ENCODE measurements around the gene TBX18. TPM values are rescaled to one million over a fixed set of nuclear protein-coding genes. Genes with fewer than 3 reads are reported as not detected.

TBX18 gene
- total RNA-seq, 1 donor from 2014 or later = 0.23 TPM

DNA sequence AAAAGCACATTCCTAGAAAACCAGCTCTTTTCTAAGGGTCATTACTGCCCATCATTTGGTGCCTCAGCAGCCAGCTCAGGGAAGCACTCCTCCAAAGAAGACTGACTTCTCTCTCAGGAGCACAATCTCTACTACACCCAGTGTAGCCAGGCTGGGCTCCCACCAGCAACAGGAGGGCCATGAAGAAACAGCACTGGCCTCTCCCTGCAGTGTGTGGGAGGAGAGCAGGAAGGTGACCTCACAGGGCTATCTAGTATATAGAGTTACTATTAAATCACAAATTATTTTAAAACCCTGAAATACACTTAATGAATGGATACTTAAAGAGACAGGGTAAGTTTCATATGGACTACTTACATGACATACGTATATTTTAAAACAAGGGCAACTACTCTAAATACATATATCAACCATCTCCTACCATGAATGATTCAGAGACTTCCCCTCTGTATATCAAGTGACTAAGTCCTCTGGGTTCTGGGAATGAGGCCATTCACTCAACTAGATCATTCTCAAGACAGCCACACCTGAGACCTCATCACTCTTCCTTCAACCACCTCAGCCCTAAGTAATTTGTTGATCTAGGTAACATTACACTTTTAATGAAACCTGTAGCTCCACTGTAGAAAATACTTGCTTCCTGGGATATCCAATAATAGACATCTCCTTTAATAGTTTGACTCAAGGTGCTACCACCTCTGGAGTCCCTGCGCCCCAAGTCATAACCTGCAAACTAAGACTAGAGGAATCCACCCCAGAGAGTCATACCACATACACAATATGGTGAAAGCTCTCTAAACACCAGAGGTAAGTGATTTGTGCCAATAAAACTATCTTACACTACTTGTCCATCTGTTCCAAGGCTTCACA, 25.2 kb downstream of the TBX18 start:
- H3K4me3 ChIP-seq (ENCODE audit: low read depth, low read length) = no peak overlapping the region
- DNase-seq (ENCODE audit: low read depth) = no peak
- TF ChIP-seq, protein P1, sequence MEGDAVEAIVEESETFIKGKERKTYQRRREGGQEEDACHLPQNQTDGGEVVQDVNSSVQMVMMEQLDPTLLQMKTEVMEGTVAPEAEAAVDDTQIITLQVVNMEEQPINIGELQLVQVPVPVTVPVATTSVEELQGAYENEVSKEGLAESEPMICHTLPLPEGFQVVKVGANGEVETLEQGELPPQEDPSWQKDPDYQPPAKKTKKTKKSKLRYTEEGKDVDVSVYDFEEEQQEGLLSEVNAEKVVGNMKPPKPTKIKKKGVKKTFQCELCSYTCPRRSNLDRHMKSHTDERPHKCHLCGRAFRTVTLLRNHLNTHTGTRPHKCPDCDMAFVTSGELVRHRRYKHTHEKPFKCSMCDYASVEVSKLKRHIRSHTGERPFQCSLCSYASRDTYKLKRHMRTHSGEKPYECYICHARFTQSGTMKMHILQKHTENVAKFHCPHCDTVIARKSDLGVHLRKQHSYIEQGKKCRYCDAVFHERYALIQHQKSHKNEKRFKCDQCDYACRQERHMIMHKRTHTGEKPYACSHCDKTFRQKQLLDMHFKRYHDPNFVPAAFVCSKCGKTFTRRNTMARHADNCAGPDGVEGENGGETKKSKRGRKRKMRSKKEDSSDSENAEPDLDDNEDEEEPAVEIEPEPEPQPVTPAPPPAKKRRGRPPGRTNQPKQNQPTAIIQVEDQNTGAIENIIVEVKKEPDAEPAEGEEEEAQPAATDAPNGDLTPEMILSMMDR (conservative IDR thresholded peaks at IDR 0.05; ENCODE audit: low read depth, low read length) = no peak

DNA sequence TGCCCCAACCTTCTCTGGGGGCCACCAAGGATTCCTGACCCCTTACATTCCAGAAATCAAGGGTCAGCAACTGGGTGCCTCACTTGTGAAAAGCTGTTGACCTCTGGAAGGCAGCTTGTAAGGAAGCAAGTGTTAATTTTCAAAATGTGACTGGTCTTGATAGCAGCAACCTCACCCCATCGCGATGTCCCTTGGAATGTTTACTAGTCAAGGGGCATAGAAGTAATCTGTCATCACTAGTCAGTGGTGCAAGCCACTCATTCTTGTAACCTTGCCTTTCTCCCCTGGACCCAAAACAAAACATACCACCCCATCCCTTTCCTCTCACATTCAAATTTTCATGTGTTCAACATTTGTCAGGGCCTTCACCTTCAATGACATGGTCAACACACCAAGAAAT, 30.5 kb downstream of the TBX18 start:
- no peak overlapping the region for H3K4me3 ChIP-seq (ENCODE audit: low read depth, low read length)
- no peak for DNase-seq (ENCODE audit: low read depth)
- TF ChIP-seq, protein P1 (conservative IDR thresholded peaks at IDR 0.05; ENCODE audit: low read depth, low read length) = no peak

DNA sequence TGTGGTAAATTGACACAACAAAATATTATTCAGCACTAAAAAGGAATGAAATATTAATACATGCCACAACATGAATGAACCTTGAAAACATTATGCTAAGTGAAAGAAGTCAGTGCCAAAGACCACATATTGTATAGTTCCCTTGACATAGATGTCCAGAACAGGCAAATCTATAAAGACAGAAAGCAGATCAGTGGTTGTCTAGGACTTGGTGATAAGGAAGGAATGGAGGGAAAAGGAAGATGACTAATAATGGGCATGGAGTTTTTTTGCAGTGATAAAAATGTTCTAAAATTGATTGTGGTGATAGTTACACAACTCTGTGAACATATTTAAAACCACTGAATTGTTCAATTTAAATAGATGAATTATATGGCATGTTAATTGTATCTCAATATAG, 32.5 kb downstream of the TBX18 start:
- no peak overlapping the region for H3K4me3 ChIP-seq (ENCODE audit: low read depth, low read length)
- DNase-seq (ENCODE audit: low read depth) = no peak
- TF ChIP-seq, protein P1 (conservative IDR thresholded peaks at IDR 0.05; ENCODE audit: low read depth, low read length) = no peak

DNA sequence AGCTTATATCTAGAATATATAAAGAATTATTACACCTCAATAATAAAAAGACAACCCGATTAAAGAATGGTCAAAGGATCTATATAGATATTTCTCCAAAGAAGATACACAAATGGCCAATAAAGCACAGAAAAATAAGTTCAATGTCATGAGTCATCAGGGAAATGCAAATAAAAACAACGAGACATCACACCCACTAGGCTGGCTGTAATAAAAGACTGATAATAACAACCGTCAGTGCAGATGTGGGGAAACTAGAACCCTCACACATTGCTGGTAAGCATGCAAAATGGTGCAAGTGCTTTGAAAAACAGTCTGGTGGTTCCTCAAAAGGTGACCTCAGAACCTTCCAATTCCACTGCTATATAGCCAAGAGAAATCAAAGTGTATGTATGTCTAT, 33.0 kb downstream of the TBX18 start:
- DNase-seq (ENCODE audit: low read depth) = no peak
- H3K4me3 ChIP-seq (ENCODE audit: low read depth, low read length) = no peak overlapping the region
- TF ChIP-seq, protein P1 (conservative IDR thresholded peaks at IDR 0.05; ENCODE audit: low read depth, low read length) = no peak

DNA sequence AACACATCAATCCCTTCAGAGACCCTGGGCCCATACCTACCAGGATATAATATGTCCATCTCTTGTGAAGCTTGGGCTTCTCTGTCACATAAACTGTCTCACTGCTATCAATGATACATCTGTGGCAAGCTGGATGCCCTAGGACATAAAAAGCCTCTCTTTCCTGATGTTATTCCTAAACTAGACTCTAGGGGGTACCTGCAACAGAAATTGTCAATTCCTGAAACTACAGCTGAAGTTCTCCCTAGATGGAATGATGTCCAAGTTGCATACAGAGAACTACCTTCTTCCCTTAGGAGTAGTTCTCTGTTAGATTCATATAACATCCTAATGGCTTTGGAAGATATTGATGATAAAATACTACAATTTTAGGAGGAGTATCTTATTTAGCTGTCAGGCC, 35.8 kb downstream of the TBX18 start:
- TF ChIP-seq, protein P1 (conservative IDR thresholded peaks at IDR 0.05; ENCODE audit: low read depth, low read length) = peak; percentile 60
- no peak for DNase-seq (ENCODE audit: low read depth)

DNA sequence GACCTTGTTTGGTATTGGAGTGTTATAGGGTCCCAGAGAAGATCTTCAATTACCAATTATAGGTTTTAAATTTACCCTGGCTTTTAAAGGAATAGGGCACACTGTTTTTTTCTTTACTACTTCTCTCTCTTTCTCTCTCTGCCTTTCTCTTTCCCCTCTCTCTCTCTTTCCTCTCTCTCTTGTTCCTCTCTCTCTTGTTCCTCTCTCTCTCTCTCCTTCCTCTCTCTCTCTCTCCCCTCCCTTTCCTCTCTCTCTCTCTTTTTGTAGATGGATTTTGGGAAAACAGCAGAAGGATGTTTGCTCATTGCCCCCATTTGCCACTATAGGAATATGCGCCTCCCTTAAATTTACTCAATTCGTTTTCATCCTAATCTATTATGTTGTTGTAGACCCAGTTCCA, 45.2 kb downstream of the TBX18 start:
- TF ChIP-seq, protein P1 (conservative IDR thresholded peaks at IDR 0.05; ENCODE audit: low read depth, low read length) = no peak
- DNase-seq (ENCODE audit: low read depth) = no peak
- H3K4me3 ChIP-seq (ENCODE audit: low read depth, low read length) = no peak overlapping the region

More for the DNA sequence above, 35.8 kb downstream of the TBX18 start:
- H3K4me3 ChIP-seq (ENCODE audit: low read depth, low read length) = no peak overlapping the region
